ENCODE measurements around the gene MAST4. TPM values are rescaled to one million over a fixed set of nuclear protein-coding genes. Genes with fewer than 3 reads are reported as not detected.
A peak's percentile ranks its signal among the peaks of the same experiment; 100 is the strongest.
"Not testable (repeated sequence)": the region's sequence is repeated elsewhere in the genome, so short reads cannot be mapped to it uniquely, and the experiment has no call there.

The MAST4 gene
- total RNA-seq, 1 donor from 2014 or later: 11.3 TPM

DNA sequence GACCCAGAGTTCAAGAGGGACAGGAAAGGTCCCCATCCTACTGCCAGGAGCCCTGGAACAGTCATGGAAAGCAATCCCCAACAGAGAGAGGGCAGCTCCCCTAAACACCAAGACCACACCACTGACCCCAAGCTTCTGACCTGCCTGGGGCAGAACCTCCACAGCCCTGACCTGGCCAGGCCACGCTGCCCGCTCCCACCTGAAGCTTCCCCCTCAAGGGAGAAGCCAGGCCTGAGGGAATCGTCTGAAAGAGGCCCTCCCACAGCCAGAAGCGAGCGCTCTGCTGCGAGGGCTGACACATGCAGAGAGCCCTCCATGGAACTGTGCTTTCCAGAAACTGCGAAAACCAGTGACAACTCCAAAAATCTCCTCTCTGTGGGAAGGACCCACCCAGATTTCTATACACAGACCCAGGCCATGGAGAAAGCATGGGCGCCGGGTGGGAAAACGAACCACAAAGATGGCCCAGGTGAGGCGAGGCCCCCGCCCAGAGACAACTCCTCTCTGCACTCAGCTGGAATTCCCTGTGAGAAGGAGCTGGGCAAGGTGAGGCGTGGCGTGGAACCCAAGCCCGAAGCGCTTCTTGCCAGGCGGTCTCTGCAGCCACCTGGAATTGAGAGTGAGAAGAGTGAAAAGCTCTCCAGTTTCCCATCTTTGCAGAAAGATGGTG, 568.8 kb downstream of the MAST4 start:
- Mint-ChIP-seq H3K27me3 (ENCODE audit: low read depth) (no peaks in the 10 kb centered on the region), H3K4me1 (ENCODE audit: low read depth) (peaks cover 16% of the 10 kb centered on the region), H3K4me3 (ENCODE audit: unreplicated experiment) (no peak overlapping the region), H3K36me3 (ENCODE audit: low read depth) (peaks cover 11% of the 10 kb centered on the region), H3K9me3 (ENCODE audit: low read depth) (no peaks in the 10 kb centered on the region), H3K27ac (ENCODE audit: unreplicated experiment) (no peak overlapping the region)
- no peak for DNase-seq (ENCODE audit: low spot score)
- TF ChIP-seq, protein P1, sequence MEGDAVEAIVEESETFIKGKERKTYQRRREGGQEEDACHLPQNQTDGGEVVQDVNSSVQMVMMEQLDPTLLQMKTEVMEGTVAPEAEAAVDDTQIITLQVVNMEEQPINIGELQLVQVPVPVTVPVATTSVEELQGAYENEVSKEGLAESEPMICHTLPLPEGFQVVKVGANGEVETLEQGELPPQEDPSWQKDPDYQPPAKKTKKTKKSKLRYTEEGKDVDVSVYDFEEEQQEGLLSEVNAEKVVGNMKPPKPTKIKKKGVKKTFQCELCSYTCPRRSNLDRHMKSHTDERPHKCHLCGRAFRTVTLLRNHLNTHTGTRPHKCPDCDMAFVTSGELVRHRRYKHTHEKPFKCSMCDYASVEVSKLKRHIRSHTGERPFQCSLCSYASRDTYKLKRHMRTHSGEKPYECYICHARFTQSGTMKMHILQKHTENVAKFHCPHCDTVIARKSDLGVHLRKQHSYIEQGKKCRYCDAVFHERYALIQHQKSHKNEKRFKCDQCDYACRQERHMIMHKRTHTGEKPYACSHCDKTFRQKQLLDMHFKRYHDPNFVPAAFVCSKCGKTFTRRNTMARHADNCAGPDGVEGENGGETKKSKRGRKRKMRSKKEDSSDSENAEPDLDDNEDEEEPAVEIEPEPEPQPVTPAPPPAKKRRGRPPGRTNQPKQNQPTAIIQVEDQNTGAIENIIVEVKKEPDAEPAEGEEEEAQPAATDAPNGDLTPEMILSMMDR (IDR thresholded peaks at IDR 0.05): no peak

DNA sequence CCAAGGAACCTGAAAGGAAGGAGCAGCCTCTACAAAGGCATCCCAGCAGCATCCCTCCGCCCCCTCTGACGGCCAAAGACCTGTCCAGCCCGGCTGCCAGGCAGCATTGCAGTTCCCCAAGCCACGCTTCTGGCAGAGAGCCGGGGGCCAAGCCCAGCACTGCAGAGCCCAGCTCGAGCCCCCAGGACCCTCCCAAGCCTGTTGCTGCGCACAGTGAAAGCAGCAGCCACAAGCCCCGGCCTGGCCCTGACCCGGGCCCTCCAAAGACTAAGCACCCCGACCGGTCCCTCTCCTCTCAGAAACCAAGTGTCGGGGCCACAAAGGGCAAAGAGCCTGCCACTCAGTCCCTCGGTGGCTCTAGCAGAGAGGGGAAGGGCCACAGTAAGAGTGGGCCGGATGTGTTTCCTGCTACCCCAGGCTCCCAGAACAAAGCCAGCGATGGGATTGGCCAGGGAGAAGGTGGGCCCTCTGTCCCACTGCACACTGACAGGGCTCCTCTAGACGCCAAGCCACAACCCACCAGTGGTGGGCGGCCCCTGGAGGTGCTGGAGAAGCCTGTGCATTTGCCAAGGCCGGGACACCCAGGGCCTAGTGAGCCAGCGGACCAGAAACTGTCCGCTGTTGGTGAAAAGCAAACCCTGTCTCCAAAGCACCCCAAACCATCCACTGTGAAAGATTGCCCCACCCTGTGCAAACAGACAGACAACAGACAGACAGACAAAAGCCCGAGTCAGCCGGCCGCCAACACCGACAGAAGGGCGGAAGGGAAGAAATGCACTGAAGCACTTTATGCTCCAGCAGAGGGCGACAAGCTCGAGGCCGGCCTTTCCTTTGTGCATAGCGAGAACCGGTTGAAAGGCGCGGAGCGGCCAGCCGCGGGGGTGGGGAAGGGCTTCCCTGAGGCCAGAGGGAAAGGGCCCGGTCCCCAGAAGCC, 569.6 kb downstream of the MAST4 start:
- H3K4me3 Mint-ChIP-seq (ENCODE audit: unreplicated experiment): no peak overlapping the region
- no peak overlapping the region for H3K27ac Mint-ChIP-seq (ENCODE audit: unreplicated experiment)
- no peak for DNase-seq (ENCODE audit: low spot score)
- H3K4me1 Mint-ChIP-seq (ENCODE audit: low read depth): peaks cover 9% of the 10 kb centered on the region
- no peaks in the 10 kb centered on the region for H3K27me3 Mint-ChIP-seq (ENCODE audit: low read depth)
- no peaks in the 10 kb centered on the region for H3K9me3 Mint-ChIP-seq (ENCODE audit: low read depth)
- TF ChIP-seq, protein P1 (IDR thresholded peaks at IDR 0.05): peak; percentile 71
- peaks cover 11% of the 10 kb centered on the region for H3K36me3 Mint-ChIP-seq (ENCODE audit: low read depth)

DNA sequence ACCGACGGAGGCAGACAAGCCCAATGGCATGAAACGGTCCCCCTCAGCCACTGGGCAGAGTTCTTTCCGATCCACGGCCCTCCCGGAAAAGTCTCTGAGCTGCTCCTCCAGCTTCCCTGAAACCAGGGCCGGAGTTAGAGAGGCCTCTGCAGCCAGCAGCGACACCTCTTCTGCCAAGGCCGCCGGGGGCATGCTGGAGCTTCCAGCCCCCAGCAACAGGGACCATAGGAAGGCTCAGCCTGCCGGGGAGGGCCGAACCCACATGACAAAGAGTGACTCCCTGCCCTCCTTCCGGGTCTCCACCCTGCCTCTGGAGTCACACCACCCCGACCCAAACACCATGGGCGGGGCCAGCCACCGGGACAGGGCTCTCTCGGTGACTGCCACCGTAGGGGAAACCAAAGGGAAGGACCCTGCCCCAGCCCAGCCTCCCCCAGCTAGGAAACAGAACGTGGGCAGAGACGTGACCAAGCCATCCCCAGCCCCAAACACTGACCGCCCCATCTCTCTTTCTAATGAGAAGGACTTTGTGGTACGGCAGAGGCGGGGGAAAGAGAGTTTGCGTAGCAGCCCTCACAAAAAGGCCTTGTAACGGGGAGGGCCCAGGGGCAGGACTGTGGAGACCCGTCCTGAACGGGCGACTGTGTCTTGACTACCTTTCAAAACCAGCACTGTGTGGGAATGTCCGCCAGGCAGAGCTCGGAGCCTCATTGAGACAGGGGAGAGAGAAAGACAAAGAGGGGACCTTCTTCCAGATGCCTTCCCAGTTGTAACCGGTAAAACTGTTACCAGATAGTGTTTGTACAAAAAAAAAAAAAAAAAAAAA, 570.5 kb downstream of the MAST4 start:
- DNase-seq (ENCODE audit: low spot score): no peak
- TF ChIP-seq, protein P1 (IDR thresholded peaks at IDR 0.05): peak; percentile 14
- Mint-ChIP-seq H3K9me3 (ENCODE audit: low read depth) (no peaks in the 10 kb centered on the region), H3K4me3 (ENCODE audit: unreplicated experiment) (no peak overlapping the region), H3K4me1 (ENCODE audit: low read depth) (peaks cover under 1% of the 10 kb centered on the region), H3K27ac (ENCODE audit: unreplicated experiment) (no peak overlapping the region), H3K36me3 (ENCODE audit: low read depth) (peaks cover 11% of the 10 kb centered on the region), H3K27me3 (ENCODE audit: low read depth) (no peaks in the 10 kb centered on the region)

DNA sequence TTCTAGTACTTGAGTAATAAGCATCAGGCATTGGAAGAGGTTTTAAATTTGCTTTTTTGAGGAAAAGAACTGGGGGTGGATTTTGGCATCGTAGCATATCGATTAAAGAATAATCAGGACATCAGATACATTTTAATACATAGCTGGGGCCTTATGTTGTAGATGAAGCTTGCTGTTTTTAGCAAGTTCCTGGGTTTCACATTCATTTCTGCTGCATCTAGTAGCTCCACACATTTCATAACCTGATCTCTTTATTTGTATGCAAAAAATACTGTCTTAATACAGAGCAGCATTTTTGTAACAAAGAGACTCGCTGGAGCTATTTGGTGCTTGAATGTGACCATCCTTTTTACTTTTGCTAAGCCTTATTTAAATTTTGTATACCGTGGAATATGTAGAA, 571.9 kb downstream of the MAST4 start:
- TF ChIP-seq, protein P1 (IDR thresholded peaks at IDR 0.05): no peak
- no peaks in the 10 kb centered on the region for H3K27me3 Mint-ChIP-seq (ENCODE audit: low read depth)
- no peak overlapping the region for H3K4me3 Mint-ChIP-seq (ENCODE audit: unreplicated experiment)

DNA sequence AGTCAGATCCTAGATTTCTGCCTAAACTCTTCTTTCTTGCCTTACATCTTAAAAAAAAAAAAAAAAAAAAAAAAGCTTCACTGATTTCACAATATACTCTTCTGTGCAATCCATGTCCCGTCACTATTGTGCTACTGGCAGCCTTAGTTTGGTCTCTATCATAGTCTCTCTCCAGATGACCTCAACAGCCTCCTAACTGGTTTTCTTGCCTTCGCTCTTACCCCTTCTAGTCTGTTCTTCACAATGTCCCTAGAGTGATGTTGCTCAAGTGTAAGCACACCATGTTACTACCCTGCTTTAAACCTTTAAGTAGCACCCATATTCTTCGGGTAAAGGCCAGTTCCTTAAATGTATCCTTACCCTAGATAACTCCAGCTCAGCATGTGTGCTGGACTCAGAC, 574.6 kb downstream of the MAST4 start:
- no peak for DNase-seq (ENCODE audit: low spot score)
- Mint-ChIP-seq H3K9me3 (ENCODE audit: low read depth) (peaks cover 3% of the 10 kb centered on the region), H3K4me1 (ENCODE audit: low read depth) (no peaks in the 10 kb centered on the region), H3K27ac (ENCODE audit: unreplicated experiment) (no peak overlapping the region), H3K36me3 (ENCODE audit: low read depth) (no peaks in the 10 kb centered on the region), H3K27me3 (ENCODE audit: low read depth) (no peaks in the 10 kb centered on the region), H3K4me3 (ENCODE audit: unreplicated experiment) (no peak overlapping the region)
- TF ChIP-seq, protein P1 (IDR thresholded peaks at IDR 0.05): no peak

More for the DNA sequence above, 571.9 kb downstream of the MAST4 start:
- no peaks in the 10 kb centered on the region for H3K4me1 Mint-ChIP-seq (ENCODE audit: low read depth)
- no peak overlapping the region for H3K27ac Mint-ChIP-seq (ENCODE audit: unreplicated experiment)
- DNase-seq (ENCODE audit: low spot score): no peak
- peaks cover 6% of the 10 kb centered on the region for H3K36me3 Mint-ChIP-seq (ENCODE audit: low read depth)
- peaks cover 3% of the 10 kb centered on the region for H3K9me3 Mint-ChIP-seq (ENCODE audit: low read depth)

DNA sequence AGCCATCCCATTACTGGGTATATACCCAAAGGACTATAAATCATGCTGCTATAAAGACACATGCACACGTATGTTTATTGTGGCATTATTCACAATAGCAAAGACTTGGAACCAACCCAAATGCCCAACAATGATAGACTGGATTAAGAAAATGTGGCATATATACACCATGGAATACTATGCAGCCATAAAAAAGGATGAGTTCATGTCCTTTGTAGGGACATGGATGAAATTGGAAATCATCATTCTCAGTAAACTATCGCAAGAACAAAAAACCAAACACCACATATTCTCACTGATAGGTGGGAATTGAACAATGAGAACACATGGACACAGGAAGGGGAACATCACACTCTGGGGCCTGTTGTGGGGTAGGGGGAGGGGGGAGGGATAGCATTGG, 577.2 kb downstream of the MAST4 start:
- not testable (repeated sequence) for H3K27ac Mint-ChIP-seq (ENCODE audit: unreplicated experiment); H3K4me1 Mint-ChIP-seq (ENCODE audit: low read depth); H3K4me3 Mint-ChIP-seq (ENCODE audit: unreplicated experiment); H3K36me3 Mint-ChIP-seq (ENCODE audit: low read depth); DNase-seq (ENCODE audit: low spot score); H3K9me3 Mint-ChIP-seq (ENCODE audit: low read depth); H3K27me3 Mint-ChIP-seq (ENCODE audit: low read depth)
